Stimulated activated CD4-positive, alpha-beta T cell treated with anti-CD3 and anti-CD28 coated beads, Interleukin-12 subunit alpha, Interleukin-12 subunit beta, amount 100 ng/mL, for 24 hours (primary cell): ENCODE data around the gene ADCY4.
"Not testable (repeated sequence)": the region's sequence is repeated elsewhere in the genome, so short reads cannot be mapped to it uniquely, and the experiment has no call there.

Experiments used
- DNase-seq, 2 experiments: peaks; one replicate each; pipeline ENCODE4 v3.0.0-alpha.2; 2020; ENCODE audit warnings: low read depth in 2 of 2

ADCY4 gene

GRCh38 chr14:24334431-24335291 lies at the start of gene ADCY4:
Gene ADCY4 (minus strand): TSS chr14:24335071. CDS start chr14:24334652, 419 bp downstream.
- no peak for DNase-seq

GRCh38 chr14:24384169-24384568 lies 49.3 kb upstream of the ADCY4 start:
- no peak for DNase-seq

- no peak for DNase-seq
Measured at GRCh38 chr14:24382064-24382371, 47.1 kb upstream of the ADCY4 start.

- no peak for DNase-seq
Measured at GRCh38 chr14:24381363-24382063, 46.6 kb upstream of the ADCY4 start.

GRCh38 chr14:24379907-24380730 lies 45.2 kb upstream of the ADCY4 start:
- no peak for DNase-seq

- no peak for DNase-seq
Measured at GRCh38 chr14:24378981-24379906, 44.4 kb upstream of the ADCY4 start.

- no peak for DNase-seq
Measured at GRCh38 chr14:24378327-24378726, 43.5 kb upstream of the ADCY4 start.

- no peak for DNase-seq
Measured at GRCh38 chr14:24377657-24378056, 42.8 kb upstream of the ADCY4 start.

- DNase-seq: no peak
Measured at GRCh38 chr14:24377126-24377525, 42.3 kb upstream of the ADCY4 start.

GRCh38 chr14:24376448-24377070 lies 41.7 kb upstream of the ADCY4 start:
- no peak for DNase-seq

GRCh38 chr14:24372701-24373416 lies 38.0 kb upstream of the ADCY4 start:
- no peak for DNase-seq

GRCh38 chr14:24371605-24372004 lies 36.7 kb upstream of the ADCY4 start:
- DNase-seq: not testable (repeated sequence)

GRCh38 chr14:24370748-24371147 lies 35.9 kb upstream of the ADCY4 start:
- DNase-seq: no peak

GRCh38 chr14:24369907-24370687 lies 35.2 kb upstream of the ADCY4 start:
- no peak for DNase-seq

- DNase-seq: no peak
Measured at GRCh38 chr14:24369463-24369862, 34.6 kb upstream of the ADCY4 start.

GRCh38 chr14:24368562-24369252 lies 33.8 kb upstream of the ADCY4 start:
- DNase-seq: no peak

GRCh38 chr14:24368212-24368561 lies 33.3 kb upstream of the ADCY4 start:
- no peak for DNase-seq

GRCh38 chr14:24367514-24368211 lies 32.8 kb upstream of the ADCY4 start, which contains the start of gene NFATC4:
Gene NFATC4 (plus strand): TSS chr14:24368184. CDS start chr14:24368341, 157 bp downstream.
- no peak for DNase-seq
